GM12801 (cell line): ENCODE measurements around the gene FN3K.

Experiments
- CTCF ChIP-seq: IDR thresholded peaks from one replicate; pipeline ENCODE4 v1.5.1; 2011; ENCODE audit warnings: control low read depth; ENCODE audit not compliant: insufficient read length; ENCODE audit errors: extremely low read depth

Gene FN3K

GRCh38 chr17:82756166-82756565 is 20.8 kb downstream of the FN3K start:
- TF ChIP-seq CTCF = no peak

- no peak for TF ChIP-seq CTCF
Observed at GRCh38 chr17:82765371-82765770, 30.0 kb downstream of the FN3K start.

- no peak for TF ChIP-seq CTCF
Observed at GRCh38 chr17:82767041-82767754, 31.8 kb downstream of the FN3K start.

- TF ChIP-seq CTCF = no peak
Observed at GRCh38 chr17:82769041-82769440, 33.6 kb downstream of the FN3K start.

GRCh38 chr17:82772026-82772425 is 36.6 kb downstream of the FN3K start:
- TF ChIP-seq CTCF = no peak

GRCh38 chr17:82775001-82775823 is 39.8 kb downstream of the FN3K start:
- no peak for TF ChIP-seq CTCF

GRCh38 chr17:82776454-82776853 is 41.0 kb downstream of the FN3K start:
- TF ChIP-seq CTCF = no peak
